GM21723 (cell line): ENCODE measurements around the gene EDEM1.
"Not testable (repeated sequence)": the region's sequence is repeated elsewhere in the genome, so short reads cannot be mapped to it uniquely, and the experiment has no call there.

Source experiments
- ATAC-seq: cut with Tn5 transposase; IDR thresholded peaks from one replicate; pipeline ENCODE4 v1.9.1; 2021; ENCODE audit warnings: mild to moderate bottlenecking, moderate library complexity; ENCODE audit not compliant: unreplicated experiment

The EDEM1 gene

GRCh38 chr3:5187156-5187919 lies at the start of gene EDEM1:
Gene EDEM1 (plus strand): TSS chr3:5187707. CDS start chr3:5187806, 99 bp downstream.
- ATAC-seq = peak; percentile 80

- ATAC-seq = no peak
These were observed 49.1 kb upstream of the EDEM1 start for GRCh38 chr3:5138214-5138981.

- ATAC-seq = peak; percentile 44
These were observed 47.3 kb upstream of the EDEM1 start for GRCh38 chr3:5140230-5140621.

GRCh38 chr3:5140839-5141238 lies 46.7 kb upstream of the EDEM1 start:
- no peak for ATAC-seq

GRCh38 chr3:5141760-5142159 lies 45.7 kb upstream of the EDEM1 start:
- ATAC-seq = no peak

GRCh38 chr3:5143464-5143863 lies 44.0 kb upstream of the EDEM1 start:
- no peak for ATAC-seq

GRCh38 chr3:5144316-5144994 lies 43.1 kb upstream of the EDEM1 start:
- no peak for ATAC-seq

GRCh38 chr3:5145120-5145519 lies 42.4 kb upstream of the EDEM1 start:
- no peak for ATAC-seq

GRCh38 chr3:5147152-5147551 lies 40.4 kb upstream of the EDEM1 start:
- not testable (repeated sequence) for ATAC-seq

GRCh38 chr3:5149306-5149880 lies 38.1 kb upstream of the EDEM1 start:
- no peak for ATAC-seq

GRCh38 chr3:5151586-5151985 lies 35.9 kb upstream of the EDEM1 start:
- peak; percentile 67 for ATAC-seq

GRCh38 chr3:5153074-5153473 lies 34.4 kb upstream of the EDEM1 start:
- no peak for ATAC-seq

- ATAC-seq = no peak
These were observed 32.3 kb upstream of the EDEM1 start for GRCh38 chr3:5155241-5155640.

GRCh38 chr3:5160321-5160720 lies 27.2 kb upstream of the EDEM1 start:
- ATAC-seq = no peak

- ATAC-seq = no peak
These were observed 26.3 kb upstream of the EDEM1 start for GRCh38 chr3:5160940-5161858.

- no peak for ATAC-seq
These were observed 25.4 kb upstream of the EDEM1 start for GRCh38 chr3:5162102-5162501.

- ATAC-seq = no peak
These were observed 21.8 kb upstream of the EDEM1 start for GRCh38 chr3:5165698-5166097.

GRCh38 chr3:5166846-5167245 lies 20.7 kb upstream of the EDEM1 start:
- ATAC-seq = no peak

GRCh38 chr3:5168110-5168509 lies 19.4 kb upstream of the EDEM1 start:
- no peak for ATAC-seq

GRCh38 chr3:5169807-5170206 lies 17.7 kb upstream of the EDEM1 start:
- no peak for ATAC-seq
